Hepatocyte (in vitro differentiated cells): Measurements from ENCODE around the gene SDK1. TPM values are rescaled to one million over a fixed set of nuclear protein-coding genes. Genes with fewer than 3 reads are reported as not detected.

ENCODE experiments used
- DNase-seq: peaks from one replicate; pipeline ENCODE4 v3.0.0-alpha.2; 2016; ENCODE audit warnings: low spot score
- H2AFZ ChIP-seq: fragments of 200-600 bp; sonication (generic); 2 replicates; pipeline ENCODE4 v1.6.0; 2016; ENCODE audit warnings: antibody characterized with exemption, mild to moderate bottlenecking
- H3K27ac ChIP-seq: fragments of 200-600 bp; sonication (generic); 2 replicates; pipeline ENCODE4 v1.5.1; 2016; ENCODE audit warnings: mild to moderate bottlenecking
- H3K27me3 ChIP-seq: fragments of 200-600 bp; sonication (generic); 2 replicates; pipeline ENCODE4 v1.6.1; 2016
- H3K36me3 ChIP-seq: fragments of 200-600 bp; sonication (generic); replicated peaks from 2 replicates; pipeline ENCODE4 v1.5.1; 2016; ENCODE audit warnings: low read depth; ENCODE audit not compliant: insufficient read depth
- H3K4me1 ChIP-seq: fragments of 200-600 bp; sonication (generic); 2 replicates; pipeline ENCODE4 v1.5.1; 2016; ENCODE audit warnings: mild to moderate bottlenecking, moderate library complexity; ENCODE audit not compliant: insufficient read depth
- H3K4me2 ChIP-seq: fragments of 200-600 bp; sonication (generic); 2 replicates; pipeline ENCODE4 v1.6.0; 2016
- H3K4me3 ChIP-seq: fragments of 200-600 bp; sonication (generic); 2 replicates; pipeline ENCODE4 v1.5.1; 2016; ENCODE audit warnings: mild to moderate bottlenecking
- H3K79me2 ChIP-seq: fragments of 200-600 bp; sonication (generic); 2 replicates; pipeline ENCODE4 v1.6.0; 2017; ENCODE audit warnings: mild to moderate bottlenecking
- H3K9me2 ChIP-seq: fragments of 200-600 bp; sonication (generic); replicated peaks from 2 replicates; pipeline ENCODE4 v1.6.0; 2017; ENCODE audit warnings: mild to moderate bottlenecking; ENCODE audit not compliant: insufficient read depth
- H3K9me3 ChIP-seq: fragments of 200-600 bp; sonication (generic); 2 replicates; pipeline ENCODE4 v1.5.1; 2016; ENCODE audit warnings: low read depth, mild to moderate bottlenecking
- H4K20me1 ChIP-seq: fragments of 200-600 bp; sonication (generic); 2 replicates; pipeline ENCODE4 v1.6.0; 2016; ENCODE audit warnings: mild to moderate bottlenecking; ENCODE audit not compliant: insufficient read depth, poor library complexity, severe bottlenecking
- CTCF ChIP-seq: fragments of 200-600 bp; sonication (generic); IDR thresholded peaks from 2 replicates; pipeline ENCODE4 v1.5.1; 2016; ENCODE audit warnings: antibody characterized with exemption, mild to moderate bottlenecking; ENCODE audit not compliant: poor library complexity
- EZH2 ChIP-seq: fragments of 200-600 bp; sonication (generic); IDR thresholded peaks from 2 replicates; pipeline ENCODE4 v1.6.1; 2016; ENCODE audit warnings: antibody characterized with exemption, mild to moderate bottlenecking, borderline replicate concordance
- EZH2phosphoT487 ChIP-seq: fragments of 200-600 bp; sonication (generic); IDR thresholded peaks from one replicate; pipeline ENCODE4 v1.6.1; 2018; ENCODE audit warnings: antibody characterized with exemption, mild to moderate bottlenecking, low read depth, moderate library complexity; ENCODE audit not compliant: unreplicated experiment, severe bottlenecking
- WGBS: methylation state at CpG from one replicate; pipeline ENCODE4 v1.1.6; 2016; ENCODE audit warnings: low lambda C conversion rate; ENCODE audit errors: missing lambda C conversion rate; 5-methylcytosine and 5-hydroxymethylcytosine counted together
- polyA plus RNA-seq: library from polyadenylated mRNA; unstranded; fragments of >200 nt; fragmentation: Nextera tagmentation; extraction: Ambion mirVana; gene quantifications from 2 replicates; pipeline ENCODE4 v1.2.1, GENCODE V29; 2016
- total RNA-seq: library from RNA; depleted of rRNA; stranded (reverse); fragments of >200 nt; gene quantifications from 2 replicates; pipeline ENCODE4 v1.2.3, GENCODE V29; 2014

Gene SDK1
- total and polyA plus RNA-seq, 2 experiments from 2014 or later, result 4.3 to 10.0 TPM

- Histone ChIP-seq H2AFZ (no peak overlapping the region), H3K27ac (no peak overlapping the region), H3K9me2 (no peaks in the 10 kb centered on the region), H4K20me1 (no peaks in the 10 kb centered on the region), H3K4me1 (no peaks in the 10 kb centered on the region), H3K9me3 (no peaks in the 10 kb centered on the region), H3K4me3 (no peak overlapping the region), H3K27me3 (no peaks in the 10 kb centered on the region), H3K36me3 (no peaks in the 10 kb centered on the region), H3K79me2 (peaks cover 2% of the 10 kb centered on the region), H3K4me2 (no peak overlapping the region)
- WGBS, result 75% methylated on average over 1 of the region's 1 CpG
- TF ChIP-seq EZH2 (no peak), EZH2phosphoT487 (no peak), CTCF (no peak)
- no peak for DNase-seq
Observed at GRCh38 chr7:3431306-3431705, 130.3 kb downstream of the SDK1 start.

DNA sequence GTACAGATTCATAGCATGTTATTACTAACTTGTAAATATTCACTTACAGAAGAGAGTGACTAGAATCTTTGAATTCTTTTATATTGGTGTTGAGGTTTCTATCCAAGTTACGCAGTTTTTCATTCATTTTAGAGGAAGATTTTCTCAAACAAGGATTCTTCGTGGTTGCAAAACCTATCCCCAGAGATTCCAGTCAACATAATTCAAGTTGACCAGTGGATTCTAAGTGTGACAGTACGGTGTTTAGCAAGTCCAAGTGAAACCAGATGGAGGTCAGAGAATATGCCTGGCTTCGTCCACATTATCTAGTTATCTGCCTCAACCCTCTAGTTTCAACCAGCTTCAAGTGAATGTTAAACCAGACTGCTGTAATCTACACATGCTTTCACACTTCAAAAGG lies 131.9 kb downstream of the SDK1 start:
- H3K9me3 ChIP-seq, result no peaks in the 10 kb centered on the region
- TF ChIP-seq EZH2, result no peak
- no peak for TF ChIP-seq CTCF
- TF ChIP-seq EZH2phosphoT487, result no peak
- H3K27ac ChIP-seq, result no peak overlapping the region
- WGBS, result 71% methylated on average over 4 of the region's 4 CpGs
- no peak for DNase-seq
- H3K36me3 ChIP-seq, result no peaks in the 10 kb centered on the region
- no peak overlapping the region for H2AFZ ChIP-seq
- H3K4me3 ChIP-seq, result no peak overlapping the region
- H4K20me1 ChIP-seq, result no peaks in the 10 kb centered on the region
- H3K79me2 ChIP-seq, result peaks cover 2% of the 10 kb centered on the region
- H3K9me2 ChIP-seq, result no peaks in the 10 kb centered on the region
- no peak overlapping the region for H3K4me2 ChIP-seq
- H3K27me3 ChIP-seq, result no peaks in the 10 kb centered on the region
- no peaks in the 10 kb centered on the region for H3K4me1 ChIP-seq

DNA sequence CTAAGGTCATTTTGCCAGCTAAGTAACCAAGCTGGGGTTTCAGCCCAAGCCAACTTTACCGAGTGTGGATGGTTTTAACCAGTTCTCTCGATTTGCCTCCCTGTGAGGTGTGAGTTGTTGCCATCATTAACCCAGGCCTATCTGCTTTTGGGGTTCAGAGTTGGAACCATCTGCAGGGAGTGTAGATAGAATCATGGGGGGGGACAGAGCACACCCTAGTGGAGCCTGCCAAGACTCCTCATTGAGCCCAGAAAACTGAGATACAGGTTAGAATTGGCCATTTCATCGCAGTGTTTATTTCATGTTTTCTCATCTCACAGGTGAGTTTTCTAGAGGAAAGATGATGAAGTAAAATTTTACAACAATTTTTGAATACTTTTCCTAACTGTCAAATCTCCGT lies 133.6 kb downstream of the SDK1 start:
- H3K9me3 ChIP-seq, result no peaks in the 10 kb centered on the region
- H3K79me2 ChIP-seq, result peaks cover 2% of the 10 kb centered on the region
- H2AFZ ChIP-seq, result no peak overlapping the region
- 99% methylated on average over 4 of the region's 4 CpGs for WGBS
- no peak overlapping the region for H3K4me2 ChIP-seq
- no peaks in the 10 kb centered on the region for H3K4me1 ChIP-seq
- TF ChIP-seq EZH2 (no peak), EZH2phosphoT487 (no peak), CTCF (no peak)
- no peak overlapping the region for H3K4me3 ChIP-seq
- H3K9me2 ChIP-seq, result no peaks in the 10 kb centered on the region
- no peak for DNase-seq
- H3K27me3 ChIP-seq, result no peaks in the 10 kb centered on the region
- no peaks in the 10 kb centered on the region for H3K36me3 ChIP-seq
- no peak overlapping the region for H3K27ac ChIP-seq
- no peaks in the 10 kb centered on the region for H4K20me1 ChIP-seq

DNA sequence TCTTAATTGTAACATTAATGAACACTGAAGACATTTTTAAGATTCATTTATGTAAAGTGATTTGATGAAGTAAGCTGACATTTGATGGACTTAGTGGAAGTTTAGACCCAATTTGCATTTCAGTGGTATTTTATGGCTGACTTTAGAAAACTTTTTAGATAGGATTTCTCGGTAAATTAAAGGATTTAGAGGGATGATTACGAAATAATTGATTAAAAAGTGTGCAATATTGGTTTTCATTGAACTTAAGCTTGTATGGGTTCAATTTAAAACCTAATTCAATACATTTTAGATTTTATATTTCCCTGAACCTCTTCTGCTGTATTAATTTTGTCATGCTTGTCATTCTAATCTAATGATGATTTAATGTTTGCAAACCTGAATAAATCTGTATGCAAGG lies 135.1 kb downstream of the SDK1 start:
- Histone ChIP-seq H3K9me3 (no peaks in the 10 kb centered on the region), H3K9me2 (no peaks in the 10 kb centered on the region), H4K20me1 (no peaks in the 10 kb centered on the region), H3K79me2 (no peaks in the 10 kb centered on the region), H3K4me3 (no peak overlapping the region), H3K27ac (no peak overlapping the region), H3K27me3 (no peaks in the 10 kb centered on the region), H3K4me1 (no peaks in the 10 kb centered on the region), H3K36me3 (no peaks in the 10 kb centered on the region), H3K4me2 (no peak overlapping the region), H2AFZ (no peak overlapping the region)
- 96% methylated on average over 2 of the region's 2 CpGs for WGBS
- no peak for DNase-seq
- no peak for TF ChIP-seq EZH2phosphoT487
- no peak for TF ChIP-seq EZH2
- no peak for TF ChIP-seq CTCF
